GM12878 (cell line): Measurements from ENCODE around the gene LFNG. TPM values are rescaled to one million over a fixed set of nuclear protein-coding genes. Genes with fewer than 3 reads are reported as not detected.

Source experiments
- ATAC-seq: fragments of 200-7000 bp; cut with Tn5 transposase; 3 replicates; pipeline ENCODE4 v1.9.1; 2020; ENCODE audit warnings: mild to moderate bottlenecking, moderate library complexity
- BruUV-seq: library from RNA; stranded (reverse); fragments of 400-500 nt; replicated peaks from 2 replicates; lab custom pipeline; 2021; lab: Mats Ljungman, UMichigan
- CTCF ChIA-PET: fragments of 300-600 bp; sonication (Branson Sonifier 250); formaldehyde crosslinking; extraction: SDS; loops from one replicate; lab custom pipeline; 2021; ENCODE audit warnings: inconsistent platforms; lab: Yijun Ruan, JAX
- POLR2A ChIA-PET: fragments of 350-600 bp; formaldehyde crosslinking; extraction: SDS; loops from one replicate; lab custom pipeline; 2021; ENCODE audit warnings: inconsistent platforms; lab: Charles Lee
- RAD21 ChIA-PET: fragments of 300-600 bp; sonication (Branson Sonifier 250); formaldehyde crosslinking; loops from one replicate; lab custom pipeline; 2023; ENCODE audit warnings: antibody characterized with exemption; ENCODE audit not compliant: unreplicated experiment; lab: Charles Lee
- SMC1A ChIA-PET: fragments of 300-600 bp; sonication (Branson Sonifier 250); formaldehyde crosslinking; loops from one replicate; lab custom pipeline; 2023; ENCODE audit not compliant: unreplicated experiment, uncharacterized antibody; lab: Charles Lee
- DNase-seq: peaks from one replicate; pipeline ENCODE4 v3.0.0-alpha.2; 2011; ENCODE audit warnings: low read depth, low spot score
- FAIRE-seq: peaks from 3 replicates; lab custom pipeline; 2011; peaks lifted over from hg19 to GRCh38; lab: Jason Lieb, UNC
- H2AFZ ChIP-seq: 2 replicates; pipeline ENCODE4 v1.6.0; 2011; ENCODE audit warnings: low read depth, low read length, control low read depth; ENCODE audit not compliant: control insufficient read depth
- H3K27ac ChIP-seq: 2 replicates; pipeline ENCODE4 v1.5.1; 2011; ENCODE audit warnings: control low read depth; ENCODE audit not compliant: control insufficient read depth, insufficient read depth
- H3K27me3 ChIP-seq, 2 experiments: replicated peaks in 1 of 2; 2 replicates each; pipeline versions ENCODE4 v1.6.0 to v1.6.1; 2011; ENCODE audit warnings: low read length in 1 of 2; ENCODE audit not compliant: control insufficient read depth in 2 of 2, insufficient read depth in 2 of 2
- H3K36me3 ChIP-seq, 2 experiments: 2 replicates each; pipeline ENCODE4 v1.5.1; 2011; ENCODE audit warnings: low read length in 1 of 2; ENCODE audit not compliant: control insufficient read depth in 2 of 2, insufficient read depth in 2 of 2
- H3K4me1 ChIP-seq: 2 replicates; pipeline ENCODE4 v1.6.1; 2011; ENCODE audit warnings: mild to moderate bottlenecking, low read length, moderate library complexity, mixed read lengths; ENCODE audit not compliant: control insufficient read depth, insufficient read depth
- H3K4me2 ChIP-seq: 2 replicates; pipeline ENCODE4 v1.6.0; 2011; ENCODE audit warnings: control low read depth; ENCODE audit not compliant: control insufficient read depth, insufficient read depth
- H3K4me3 ChIP-seq: fragments of 200-600 bp; sonication (generic); 2 replicates; pipeline ENCODE4 v1.5.1; 2016
- H3K79me2 ChIP-seq: 2 replicates; pipeline ENCODE4 v1.6.0; 2011; ENCODE audit warnings: low read length; ENCODE audit not compliant: control insufficient read depth, insufficient read depth
- H3K9ac ChIP-seq: 2 replicates; pipeline ENCODE4 v1.8.0; 2011; ENCODE audit warnings: low read length, control low read depth, mixed read lengths; ENCODE audit not compliant: control insufficient read depth, insufficient read depth
- H3K9me3 ChIP-seq: replicated peaks from 3 replicates; pipeline ENCODE4 v1.5.1; 2011; ENCODE audit warnings: mild to moderate bottlenecking, low read length; ENCODE audit not compliant: control insufficient read depth, insufficient read depth
- H4K20me1 ChIP-seq: 2 replicates; pipeline ENCODE4 v1.6.0; 2011; ENCODE audit not compliant: control insufficient read depth, insufficient read depth
- ATF7 ChIP-seq: fragments of 450-650 bp; IDR thresholded peaks from 2 replicates; pipeline ENCODE4 v1.6.1; 2016; ENCODE audit warnings: low read depth, mild to moderate bottlenecking
- E2F4 ChIP-seq: IDR thresholded peaks from 2 replicates; pipeline ENCODE4 v1.6.1; 2012; ENCODE audit warnings: low read depth, low read length, improper control_type of control experiment
- EED ChIP-seq: sonication (generic); IDR thresholded peaks from 2 replicates; pipeline ENCODE4 v1.6.1; 2016; ENCODE audit warnings: antibody characterized with exemption, low read depth
- EZH2 ChIP-seq: IDR thresholded peaks from 2 replicates; pipeline ENCODE4 v1.6.1; 2012; ENCODE audit warnings: low read depth, mild to moderate bottlenecking, control low read depth, inconsistent platforms, low read length, borderline replicate concordance; ENCODE audit not compliant: control insufficient read depth
- GABPA ChIP-seq: IDR thresholded peaks from 2 replicates; pipeline ENCODE4 v1.6.1; 2014; ENCODE audit warnings: antibody characterized with exemption, low read depth, mild to moderate bottlenecking, inconsistent platforms
- HDAC2 ChIP-seq: fragments of 200-600 bp; sonication (generic); IDR thresholded peaks from 2 replicates; pipeline ENCODE4 v1.6.1; 2017
- IRF3 ChIP-seq: fragments of 450-650 bp; IDR thresholded peaks from 2 replicates; pipeline ENCODE4 v1.6.1; 2014; ENCODE audit warnings: mild to moderate bottlenecking
- MEF2A ChIP-seq: IDR thresholded peaks from 2 replicates; pipeline ENCODE4 v1.6.1; 2011; ENCODE audit warnings: low read depth, mild to moderate bottlenecking, low read length, moderate library complexity; ENCODE audit not compliant: insufficient read depth
- SMC3 ChIP-seq: IDR thresholded peaks from 2 replicates; pipeline ENCODE4 v1.6.1; 2011; ENCODE audit warnings: low read length, improper control_type of control experiment, borderline replicate concordance
- USF2 ChIP-seq: IDR thresholded peaks from 2 replicates; pipeline ENCODE4 v1.6.1; 2011; ENCODE audit warnings: low read depth, low read length, improper control_type of control experiment, borderline replicate concordance
- ZNF207 ChIP-seq: fragments of 450-650 bp; IDR thresholded peaks from 2 replicates; pipeline ENCODE4 v1.6.1; 2014; ENCODE audit warnings: antibody characterized with exemption, mild to moderate bottlenecking, borderline replicate concordance
- ZNF274 ChIP-seq: IDR thresholded peaks from one replicate; pipeline ENCODE4 v1.8.0; 2011; ENCODE audit not compliant: insufficient read length, insufficient read depth
- WGBS: methylation state at CpG from one replicate; pipeline ENCODE4 v1.1.6; 2016; ENCODE audit warnings: low lambda C conversion rate; ENCODE audit not compliant: insufficient replicate concordance, insufficient coverage; ENCODE audit errors: missing lambda C conversion rate; 5-methylcytosine and 5-hydroxymethylcytosine counted together
- in situ Hi-C: fragments of 300-500 bp; cut with MboI; formaldehyde crosslinking; loops from 9 replicates; pipeline ENCODE4 v1.14.3; 2018; ENCODE audit warnings: mixed read lengths
- intact Hi-C: fragments of 100-400 bp; cut with micrococcal nuclease; formaldehyde crosslinking; loops from one replicate; pipeline ENCODE4 v1.14.2; 2022; ENCODE audit not compliant: unreplicated experiment
- polyA plus RNA-seq, 11 experiments: library from polyadenylated mRNA; depleted of rRNA in 4 of 11; unstranded in 6 of 11; stranded (reverse) in 5 of 11; fragments of >200 nt; fragmentation: Nextera tagmentation in 4 of 11; fragmentation: Illumina TruSeq in 1 of 11; extraction: Ambion mirVana in 4 of 11; extraction: Trizol in 1 of 11; gene quantifications; 1 replicate in 1 of 11; 2 replicates in 10 of 11; pipeline versions ENCODE4 v1.2.1 to v1.2.3, GENCODE V29; 2011 to 2016; ENCODE audit warnings: inconsistent platforms in 2 of 11, missing spikeins in 2 of 11, low read depth in 1 of 11
- total RNA-seq, 4 experiments: library from RNA; depleted of rRNA in 3 of 4; stranded (reverse); fragments of >200 nt in 3 of 4; fragmentation: Illumina TruSeq in 1 of 4; extraction: Trizol in 1 of 4; gene quantifications; 2 replicates each; pipeline versions ENCODE4 v1.2.1 to v1.2.3, GENCODE V29; 2013 to 2021

The LFNG gene
- total and polyA plus RNA-seq, 10 of the 15 experiments (the other 5 are each of a cell fraction or from before 2014, with no cell fraction given) = 0.09 to 0.68 (median 0.33) TPM; not detected in 2

GRCh38 chr7:2553831-2554581, 34.4 kb downstream of the LFNG start:
- BruUV-seq = TSS peak; percentile 57
- peak overlapping the region; percentile 94 for H3K4me2 ChIP-seq
- intact Hi-C loops (no loop called here), in situ Hi-C loops (no loop called here)
- DNase-seq = no peak
- ATAC-seq = no peak
- H3K9me3 ChIP-seq = no peaks in the 10 kb centered on the region
- peak overlapping the region; percentile 99 for H3K27ac ChIP-seq
- no peak for TF ChIP-seq MEF2A
- no peak for TF ChIP-seq EED
- no peak for TF ChIP-seq SMC3
- no peak for TF ChIP-seq IRF3
- TF ChIP-seq E2F4 = no peak
- TF ChIP-seq USF2 = no peak
- no peak for TF ChIP-seq EZH2
- no peak for TF ChIP-seq ZNF207
- no peak for TF ChIP-seq HDAC2
- TF ChIP-seq GABPA = no peak
- TF ChIP-seq ZNF274 = no peak
- no peak for TF ChIP-seq ATF7
- no peaks in the 10 kb centered on the region for H4K20me1 ChIP-seq
- peak overlapping the region; percentile 96 for H3K4me3 ChIP-seq
- ChIA-PET SMC1A (interaction anchor here (0.7 to 0.9 kb wide), 2 partner anchors 31 to 46 kb away, joined by 3 read pairs; no protein-coding TSS in a partner anchor), POLR2A (interaction anchor here (0.6 to 1.2 kb wide), 4 partner anchors 24 to 245 kb away, joined by 3 to 4 read pairs (median 4); no protein-coding TSS in a partner anchor), CTCF (interaction anchor here (0.7 to 1.2 kb wide), 2 partner anchors 13 to 89 kb away, joined by 3 to 4 read pairs; no protein-coding TSS in a partner anchor), RAD21 (interaction anchor here (1.3 kb wide), 1 partner anchor 10 kb away, joined by 3 read pairs; no protein-coding TSS in a partner anchor)
- H3K4me1 ChIP-seq = peaks cover 11% of the 10 kb centered on the region
- FAIRE-seq = no peak
- peak overlapping the region; percentile 98 for H3K9ac ChIP-seq
- no peaks in the 10 kb centered on the region for H3K27me3 ChIP-seq
- 63% methylated on average over 16 of the region's 16 CpGs for WGBS
- peaks cover 18% of the 10 kb centered on the region for H3K79me2 ChIP-seq
- no peak overlapping the region for H2AFZ ChIP-seq
- no peaks in the 10 kb centered on the region; a peak in 1 of 4 replicates for H3K36me3 ChIP-seq
